Gastrocnemius medialis (tissue), 4 donors: ENCODE results near the gene EGLN1. TPM values are rescaled to one million over a fixed set of nuclear protein-coding genes. Genes with fewer than 3 reads are reported as not detected.

ENCODE experiments used
- ATAC-seq, 2 donors: fragments of 150-250 bp; one replicate each; pipeline ENCODE4 v1.9.1; 2016
- DNase-seq, 2 donors: peaks; one replicate each; pipeline ENCODE4 v3.0.0-alpha.2; 2019
- H3K27ac ChIP-seq, 4 donors: fragments of 200-600 bp; sonication (generic); 1 replicate in 1 of 4; 2 replicates in 3 of 4; pipeline ENCODE4 v1.5.1; 2016 to 2018; ENCODE audit warnings: mild to moderate bottlenecking in 2 of 4, moderate library complexity in 1 of 4
- H3K27me3 ChIP-seq, 3 donors: fragments of 200-600 bp; sonication (generic) in 2 of 3; 1 replicate in 1 of 3; 2 replicates in 2 of 3; pipeline versions ENCODE4 v1.5.1 to v1.6.0; 2016 to 2019; ENCODE audit warnings: mild to moderate bottlenecking in 1 of 3, moderate library complexity in 1 of 3
- H3K36me3 ChIP-seq, 2 donors: fragments of 200-600 bp; sonication (generic) in 1 of 2; one replicate each; pipeline ENCODE4 v1.5.1; 2017 to 2018
- H3K4me1 ChIP-seq, 2 donors: fragments of 200-600 bp; sonication (generic) in 1 of 2; one replicate each; pipeline ENCODE4 v1.5.1; 2016 to 2017; ENCODE audit warnings: mild to moderate bottlenecking in 2 of 2
- H3K4me3 ChIP-seq, 4 donors: fragments of 200-600 bp; sonication (generic) in 3 of 4; 1 replicate in 1 of 4; 2 replicates in 3 of 4; pipeline ENCODE4 v1.5.1; 2016 to 2019; ENCODE audit warnings: mild to moderate bottlenecking in 2 of 4
- H3K9me3 ChIP-seq, 3 donors: fragments of 200-600 bp; sonication (generic) in 2 of 3; 1 replicate in 1 of 3; 2 replicates in 2 of 3; pipeline ENCODE4 v1.5.1; 2016 to 2019
- CTCF ChIP-seq, 5 experiments: fragments of 450-650 bp in 3 of 5; fragments of 200-600 bp in 2 of 5; sonication (generic) in 2 of 5; IDR thresholded peaks in 4 of 5; conservative IDR thresholded peaks in 1 of 5; 1 replicate in 4 of 5; 2 replicates in 1 of 5; pipeline ENCODE4 v1.5.1; 2016 to 2019; ENCODE audit warnings: antibody characterized with exemption in 5 of 5, mild to moderate bottlenecking in 3 of 5, moderate library complexity in 3 of 5
- POLR2A ChIP-seq, 2 donors: fragments of 450-650 bp; IDR thresholded peaks; one replicate each; pipeline ENCODE4 v1.6.1; 2017; ENCODE audit warnings: antibody characterized with exemption in 2 of 2, mild to moderate bottlenecking in 2 of 2, moderate library complexity in 2 of 2
- in situ Hi-C, 4 donors: fragments of 200-750 bp; cut with MboI; loops; one replicate each; pipeline versions ENCODE4 v1.15.0 to v1.8.0; 2017; ENCODE audit warnings: low sequenced_read_pairs in 4 of 4
- intact Hi-C: fragments of 100-400 bp; cut with DNase I; formaldehyde crosslinking; loops from one replicate; pipeline ENCODE4 v1.15.1; 2023; ENCODE audit warnings: low total_unique reads
- total RNA-seq, 4 donors: library from RNA; depleted of rRNA; stranded (reverse); fragments of >200 nt; gene quantifications; one replicate each; pipeline versions ENCODE4 v1.1.0 to v1.2.3, GENCODE V29; 2016

EGLN1 gene
- total RNA-seq, 4 donors from 2014 or later = 500 to 862 (median 706) TPM

- in situ Hi-C loops = no loop called here
- H3K36me3 ChIP-seq = no peaks in the 10 kb centered on the region
- peaks cover 15 to 27% of the 10 kb centered on the region in 2 donors for H3K4me1 ChIP-seq
- intact Hi-C loops = no loop called here
- ATAC-seq (no peak), DNase-seq (no peak)
- no peaks in the 10 kb centered on the region for H3K9me3 ChIP-seq
- TF ChIP-seq CTCF (IDR thresholded peaks at IDR 0.05 in 4 of 5, conservative IDR thresholded peaks at IDR 0.05 in 1 of 5) (no peak), POLR2A (IDR thresholded peaks at IDR 0.05) (no peak)
- no peak overlapping the region for H3K27ac ChIP-seq
- no peak overlapping the region for H3K4me3 ChIP-seq
- no peaks in the 10 kb centered on the region for H3K27me3 ChIP-seq
Measured at GRCh38 chr1:231329483-231329882, 92.6 kb downstream of the EGLN1 start.

GRCh38 chr1:231327617-231328016 is 94.5 kb downstream of the EGLN1 start:
- Histone ChIP-seq H3K27me3 (no peaks in the 10 kb centered on the region), H3K9me3 (no peaks in the 10 kb centered on the region), H3K27ac (no peak overlapping the region), H3K36me3 (no peaks in the 10 kb centered on the region), H3K4me1 (peaks cover 4 to 9% of the 10 kb centered on the region in 2 donors), H3K4me3 (no peak overlapping the region)
- in situ Hi-C loops = no loop called here
- ATAC-seq (no peak), DNase-seq (no peak)
- TF ChIP-seq CTCF (IDR thresholded peaks at IDR 0.05 in 4 of 5, conservative IDR thresholded peaks at IDR 0.05 in 1 of 5) = no peak
- TF ChIP-seq POLR2A (IDR thresholded peaks at IDR 0.05) = no peak
- intact Hi-C loops = no loop called here

- ATAC-seq (no peak), DNase-seq (no peak)
- H3K36me3 ChIP-seq = no peaks in the 10 kb centered on the region
- no peaks in the 10 kb centered on the region for H3K27me3 ChIP-seq
- no peaks in the 10 kb centered on the region for H3K9me3 ChIP-seq
- no peaks in the 10 kb centered on the region for H3K4me1 ChIP-seq
- intact Hi-C loops = no loop called here
- no peak overlapping the region for H3K4me3 ChIP-seq
- no peak overlapping the region for H3K27ac ChIP-seq
- TF ChIP-seq POLR2A (IDR thresholded peaks at IDR 0.05) = no peak
- TF ChIP-seq CTCF (IDR thresholded peaks at IDR 0.05 in 4 of 5, conservative IDR thresholded peaks at IDR 0.05 in 1 of 5) = no peak
- in situ Hi-C loops = no loop called here
Measured at GRCh38 chr1:231326248-231326647, 95.8 kb downstream of the EGLN1 start.

- intact Hi-C loops (no loop called here), in situ Hi-C loops (no loop called here)
- Histone ChIP-seq H3K36me3 (no peaks in the 10 kb centered on the region), H3K4me1 (no peaks in the 10 kb centered on the region), H3K9me3 (no peaks in the 10 kb centered on the region), H3K27ac (no peak overlapping the region), H3K27me3 (no peaks in the 10 kb centered on the region), H3K4me3 (no peak overlapping the region)
- TF ChIP-seq POLR2A (IDR thresholded peaks at IDR 0.05) = no peak
- no peak for TF ChIP-seq CTCF (IDR thresholded peaks at IDR 0.05 in 4 of 5, conservative IDR thresholded peaks at IDR 0.05 in 1 of 5)
- ATAC-seq (no peak), DNase-seq (no peak)
Measured at GRCh38 chr1:231324660-231325059, 97.4 kb downstream of the EGLN1 start.

- TF ChIP-seq CTCF (IDR thresholded peaks at IDR 0.05 in 4 of 5, conservative IDR thresholded peaks at IDR 0.05 in 1 of 5) (no peak), POLR2A (IDR thresholded peaks at IDR 0.05) (no peak)
- DNase-seq = no peak
- Histone ChIP-seq H3K4me1 (no peaks in the 10 kb centered on the region), H3K4me3 (no peak overlapping the region), H3K36me3 (no peaks in the 10 kb centered on the region), H3K9me3 (no peaks in the 10 kb centered on the region), H3K27ac (no peak overlapping the region), H3K27me3 (no peaks in the 10 kb centered on the region)
- no peak for ATAC-seq
- in situ Hi-C loops (no loop called here), intact Hi-C loops (no loop called here)
Measured at GRCh38 chr1:231322880-231323530, 99.1 kb downstream of the EGLN1 start.
